Measurements from ENCODE around the gene TMEM115.

TMEM115 gene

GRCh38 chr3:50331364-50331907 lies 27.9 kb downstream of the TMEM115 start:
- no peak overlapping the region for H3K27ac ChIP-seq (ENCODE audit: low read length)
- H3K9ac ChIP-seq (ENCODE audit: low read length in 2 of 2) = no peak overlapping the region
- H3K4me3 ChIP-seq (ENCODE audit: low read length in 2 of 2) = no peak overlapping the region
- peaks cover 30 to 32% of the 10 kb centered on the region in 2 donors for H3K36me3 ChIP-seq (ENCODE audit: control insufficient read depth in 2 of 2, insufficient read depth in 2 of 2, low read length in 2 of 2)
- peaks cover 45% of the 10 kb centered on the region for H3K4me1 ChIP-seq (ENCODE audit: control insufficient read depth, insufficient read depth, low read length)
- H3K9me3 ChIP-seq (ENCODE audit: control insufficient read depth in 2 of 2, low read length in 2 of 2) = no peaks in the 10 kb centered on the region
- H3K27me3 ChIP-seq (ENCODE audit: control insufficient read depth in 1 of 2, insufficient read depth in 2 of 2, low read length in 2 of 2) = no peaks in the 10 kb centered on the region

GRCh38 chr3:50330330-50330729 lies 29.0 kb downstream of the TMEM115 start:
- no peak overlapping the region for H3K4me3 ChIP-seq (ENCODE audit: low read length in 2 of 2)
- no peak overlapping the region for H3K27ac ChIP-seq (ENCODE audit: low read length)
- H3K9me3 ChIP-seq (ENCODE audit: control insufficient read depth in 2 of 2, low read length in 2 of 2) = no peaks in the 10 kb centered on the region
- peaks cover 34% of the 10 kb centered on the region for H3K4me1 ChIP-seq (ENCODE audit: control insufficient read depth, insufficient read depth, low read length)
- H3K9ac ChIP-seq (ENCODE audit: low read length in 2 of 2) = no peak overlapping the region
- H3K27me3 ChIP-seq (ENCODE audit: control insufficient read depth in 1 of 2, insufficient read depth in 2 of 2, low read length in 2 of 2) = no peaks in the 10 kb centered on the region
- peaks cover 39 to 41% of the 10 kb centered on the region in 2 donors for H3K36me3 ChIP-seq (ENCODE audit: control insufficient read depth in 2 of 2, insufficient read depth in 2 of 2, low read length in 2 of 2)

DNA sequence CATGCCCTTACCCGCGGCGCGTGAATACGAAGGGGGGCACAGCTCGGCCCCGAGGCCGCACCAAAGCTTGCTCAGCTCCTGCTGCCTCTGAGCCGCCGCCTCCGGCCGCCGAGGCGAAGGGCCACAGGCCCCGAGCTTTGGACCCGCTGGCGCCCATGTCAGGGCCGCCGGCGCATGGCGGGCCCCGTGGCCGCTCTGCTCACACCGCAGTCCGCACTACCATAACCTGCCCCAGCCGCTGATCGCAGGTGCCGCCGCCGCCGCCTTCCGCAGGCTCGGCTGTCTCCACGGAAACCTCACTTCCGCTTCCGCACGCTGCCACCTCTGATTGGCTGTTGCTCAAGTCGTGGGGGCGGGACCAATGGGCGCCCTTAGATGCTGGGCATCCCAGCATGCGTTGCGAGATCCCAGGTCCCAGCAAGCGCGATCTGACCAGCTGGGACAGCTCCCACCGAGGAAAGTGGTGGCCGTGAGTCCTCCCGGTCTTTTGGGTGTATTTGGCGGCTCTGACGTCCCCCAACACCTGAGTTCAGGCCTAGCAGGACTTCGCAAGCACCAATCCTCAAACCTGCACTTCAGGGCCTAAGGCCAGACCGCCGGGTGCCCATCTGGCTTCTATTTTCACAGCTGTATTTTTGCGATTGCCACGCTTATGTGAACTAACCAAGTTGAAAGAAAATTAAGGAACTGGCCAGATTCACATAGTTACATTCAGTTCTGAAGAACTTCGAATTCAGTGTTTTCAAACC lies 31.2 kb downstream of the TMEM115 start, which contains the start of gene TUSC2:
Gene TUSC2, minus strand, starts transcription at position 281 of the 749 bp plus-strand sequence. Its CDS starts 124 bp downstream, at position 157.
- Histone ChIP-seq H3K4me1 (ENCODE audit: control insufficient read depth, insufficient read depth, low read length) (peaks cover 29% of the 10 kb centered on the region), H3K27ac (ENCODE audit: low read length) (peak within 1 kb of the TSS; percentile 81), H3K9me3 (ENCODE audit: control insufficient read depth in 2 of 2, low read length in 2 of 2) (no peaks in the 10 kb centered on the region), H3K9ac (ENCODE audit: low read length in 2 of 2) (peak within 1 kb of the TSS; percentile 90 to 93), H3K36me3 (ENCODE audit: control insufficient read depth in 2 of 2, insufficient read depth in 2 of 2, low read length in 2 of 2) (peaks cover 36 to 38% of the 10 kb centered on the region in 2 donors), H3K27me3 (ENCODE audit: control insufficient read depth in 1 of 2, insufficient read depth in 2 of 2, low read length in 2 of 2) (no peaks in the 10 kb centered on the region), H3K4me3 (ENCODE audit: low read length in 2 of 2) (peak within 1 kb of the TSS; percentile 90 to 92)

DNA sequence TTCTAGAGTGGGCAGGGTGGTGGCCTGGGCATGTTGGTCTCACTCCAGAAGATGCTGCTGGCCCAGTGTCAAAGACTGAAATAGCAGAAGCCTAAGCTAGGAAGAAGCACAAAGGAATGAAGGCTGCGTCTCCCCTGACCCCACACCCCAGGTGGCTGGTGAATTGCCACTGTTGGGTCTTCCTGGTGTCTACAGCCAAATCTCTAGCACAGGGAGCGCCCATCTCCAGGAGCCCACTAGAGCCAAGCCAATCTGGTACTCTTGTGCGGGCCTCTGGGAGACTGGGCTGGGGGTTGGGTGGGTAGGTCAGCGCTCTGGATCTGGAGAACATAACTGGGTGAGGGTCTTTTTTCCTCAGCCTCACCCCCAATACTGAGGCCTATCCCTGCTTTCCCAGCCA lies 32.2 kb downstream of the TMEM115 start:
- H3K4me1 ChIP-seq (ENCODE audit: control insufficient read depth, insufficient read depth, low read length) = peaks cover 36% of the 10 kb centered on the region

DNA sequence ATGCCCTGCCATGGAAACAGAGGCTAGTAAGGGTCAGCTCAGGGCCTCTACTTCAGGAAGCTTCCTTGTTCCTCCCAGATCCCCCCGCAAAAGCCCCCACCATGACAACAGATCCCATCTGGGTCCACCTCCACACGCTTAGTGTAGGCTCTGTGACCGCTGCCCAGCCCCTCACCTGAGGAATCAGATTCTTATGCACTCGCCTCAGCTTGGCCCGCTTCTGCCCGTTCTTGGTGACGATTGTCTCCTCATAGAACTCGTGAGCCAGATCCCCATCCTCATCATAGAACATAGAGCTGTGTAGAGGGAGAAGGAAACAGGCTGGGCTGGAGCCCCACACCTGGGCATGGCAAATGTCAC lies 33.2 kb downstream of the TMEM115 start:
- peaks cover 38% of the 10 kb centered on the region for H3K4me1 ChIP-seq (ENCODE audit: control insufficient read depth, insufficient read depth, low read length)
- no peak overlapping the region for H3K4me3 ChIP-seq (ENCODE audit: low read length in 2 of 2)
- no peaks in the 10 kb centered on the region for H3K27me3 ChIP-seq (ENCODE audit: control insufficient read depth in 1 of 2, insufficient read depth in 2 of 2, low read length in 2 of 2)
- H3K36me3 ChIP-seq (ENCODE audit: control insufficient read depth in 2 of 2, insufficient read depth in 2 of 2, low read length in 2 of 2) = peaks cover 25 to 28% of the 10 kb centered on the region in 2 donors
- no peaks in the 10 kb centered on the region for H3K9me3 ChIP-seq (ENCODE audit: control insufficient read depth in 2 of 2, low read length in 2 of 2)
- H3K9ac ChIP-seq (ENCODE audit: low read length in 2 of 2) = no peak overlapping the region
- no peak overlapping the region for H3K27ac ChIP-seq (ENCODE audit: low read length)

More for the DNA sequence above, 32.2 kb downstream of the TMEM115 start:
- no peaks in the 10 kb centered on the region for H3K27me3 ChIP-seq (ENCODE audit: control insufficient read depth in 1 of 2, insufficient read depth in 2 of 2, low read length in 2 of 2)
- no peaks in the 10 kb centered on the region for H3K9me3 ChIP-seq (ENCODE audit: control insufficient read depth in 2 of 2, low read length in 2 of 2)
- peak overlapping the region; percentile 81 for H3K27ac ChIP-seq (ENCODE audit: low read length)
- peaks cover 34 to 36% of the 10 kb centered on the region in 2 donors for H3K36me3 ChIP-seq (ENCODE audit: control insufficient read depth in 2 of 2, insufficient read depth in 2 of 2, low read length in 2 of 2)
- peak overlapping the region; percentile 90 to 92 for H3K4me3 ChIP-seq (ENCODE audit: low read length in 2 of 2)
- peak overlapping the region; percentile 90 to 93 for H3K9ac ChIP-seq (ENCODE audit: low read length in 2 of 2)

GRCh38 chr3:50325497-50326181 lies 33.7 kb downstream of the TMEM115 start:
- H3K27me3 ChIP-seq (ENCODE audit: control insufficient read depth in 1 of 2, insufficient read depth in 2 of 2, low read length in 2 of 2) = no peaks in the 10 kb centered on the region
- peaks cover 39% of the 10 kb centered on the region for H3K4me1 ChIP-seq (ENCODE audit: control insufficient read depth, insufficient read depth, low read length)
- no peak overlapping the region for H3K4me3 ChIP-seq (ENCODE audit: low read length in 2 of 2)
- H3K9me3 ChIP-seq (ENCODE audit: control insufficient read depth in 2 of 2, low read length in 2 of 2) = no peaks in the 10 kb centered on the region
- no peak overlapping the region for H3K27ac ChIP-seq (ENCODE audit: low read length)
- H3K9ac ChIP-seq (ENCODE audit: low read length in 2 of 2) = no peak overlapping the region
- H3K36me3 ChIP-seq (ENCODE audit: control insufficient read depth in 2 of 2, insufficient read depth in 2 of 2, low read length in 2 of 2) = peaks cover 20 to 23% of the 10 kb centered on the region in 2 donors

GRCh38 chr3:50325113-50325480 lies 34.2 kb downstream of the TMEM115 start:
- no peaks in the 10 kb centered on the region for H3K27me3 ChIP-seq (ENCODE audit: control insufficient read depth in 1 of 2, insufficient read depth in 2 of 2, low read length in 2 of 2)
- H3K36me3 ChIP-seq (ENCODE audit: control insufficient read depth in 2 of 2, insufficient read depth in 2 of 2, low read length in 2 of 2) = peaks cover 14 to 18% of the 10 kb centered on the region in 2 donors
- H3K9me3 ChIP-seq (ENCODE audit: control insufficient read depth in 2 of 2, low read length in 2 of 2) = no peaks in the 10 kb centered on the region
- H3K4me3 ChIP-seq (ENCODE audit: low read length in 2 of 2) = no peak overlapping the region
- no peak overlapping the region for H3K9ac ChIP-seq (ENCODE audit: low read length in 2 of 2)
- H3K27ac ChIP-seq (ENCODE audit: low read length) = no peak overlapping the region
- peaks cover 44% of the 10 kb centered on the region for H3K4me1 ChIP-seq (ENCODE audit: control insufficient read depth, insufficient read depth, low read length)

- Histone ChIP-seq H3K27me3 (ENCODE audit: control insufficient read depth in 1 of 2, insufficient read depth in 2 of 2, low read length in 2 of 2) (no peaks in the 10 kb centered on the region), H3K4me1 (ENCODE audit: control insufficient read depth, insufficient read depth, low read length) (peaks cover 50% of the 10 kb centered on the region), H3K36me3 (ENCODE audit: control insufficient read depth in 2 of 2, insufficient read depth in 2 of 2, low read length in 2 of 2) (peaks cover 12% of the 10 kb centered on the region in 2 donors), H3K27ac (ENCODE audit: low read length) (peak overlapping the region; percentile 94), H3K9ac (ENCODE audit: low read length in 2 of 2) (peak overlapping the region in 1 of 2 donors; percentile 29), H3K4me3 (ENCODE audit: low read length in 2 of 2) (no peak overlapping the region), H3K9me3 (ENCODE audit: control insufficient read depth in 2 of 2, low read length in 2 of 2) (no peaks in the 10 kb centered on the region)
These were observed 34.8 kb downstream of the TMEM115 start for GRCh38 chr3:50324351-50325112.

DNA sequence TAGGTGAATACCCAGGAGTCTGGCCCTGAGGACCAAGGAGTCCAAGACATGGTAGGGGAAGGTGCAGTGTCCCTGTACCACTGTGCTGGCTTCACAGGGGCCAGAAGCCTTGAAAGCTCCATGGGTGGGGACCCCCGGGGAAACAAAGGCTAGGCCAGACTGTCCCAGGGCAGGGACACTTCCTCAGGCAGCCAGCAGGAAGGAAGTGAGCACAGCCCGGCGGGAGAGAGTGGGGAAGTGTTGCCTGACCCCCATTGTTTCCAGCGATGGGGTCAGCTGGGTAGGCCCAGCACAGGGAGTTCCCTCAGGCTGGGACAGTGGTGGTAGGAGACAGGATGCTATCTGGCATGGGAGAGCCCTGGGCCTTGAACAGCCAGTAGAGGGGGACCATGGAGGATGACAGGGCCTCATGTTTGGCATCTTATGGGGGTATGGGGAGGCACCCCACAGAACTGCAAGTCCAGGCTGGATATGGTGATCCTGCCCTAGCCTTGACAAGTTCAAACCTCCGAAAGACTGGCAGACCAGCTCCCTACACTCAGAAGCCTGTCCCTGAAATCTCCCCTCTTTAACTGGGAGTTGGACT lies 35.6 kb downstream of the TMEM115 start:
- Histone ChIP-seq H3K4me3 (ENCODE audit: low read length in 2 of 2) (peak overlapping the region in 1 of 2 donors; percentile 8), H3K9ac (ENCODE audit: low read length in 2 of 2) (no peak overlapping the region), H3K27ac (ENCODE audit: low read length) (peak overlapping the region; percentile 94)

GRCh38 chr3:50323092-50323600 lies 36.2 kb downstream of the TMEM115 start:
- peak overlapping the region; percentile 13 to 45 for H3K9ac ChIP-seq (ENCODE audit: low read length in 2 of 2)

More for the DNA sequence above, 35.6 kb downstream of the TMEM115 start:
- peaks cover 10 to 15% of the 10 kb centered on the region in 2 donors for H3K36me3 ChIP-seq (ENCODE audit: control insufficient read depth in 2 of 2, insufficient read depth in 2 of 2, low read length in 2 of 2)
- H3K27me3 ChIP-seq (ENCODE audit: control insufficient read depth in 1 of 2, insufficient read depth in 2 of 2, low read length in 2 of 2) = no peaks in the 10 kb centered on the region
- H3K4me1 ChIP-seq (ENCODE audit: control insufficient read depth, insufficient read depth, low read length) = peaks cover 56% of the 10 kb centered on the region
- no peaks in the 10 kb centered on the region for H3K9me3 ChIP-seq (ENCODE audit: control insufficient read depth in 2 of 2, low read length in 2 of 2)

More at GRCh38 chr3:50323092-50323600, 36.2 kb downstream of the TMEM115 start:
- H3K36me3 ChIP-seq (ENCODE audit: control insufficient read depth in 2 of 2, insufficient read depth in 2 of 2, low read length in 2 of 2) = peaks cover 16 to 21% of the 10 kb centered on the region in 2 donors
- H3K27me3 ChIP-seq (ENCODE audit: control insufficient read depth in 1 of 2, insufficient read depth in 2 of 2, low read length in 2 of 2) = no peaks in the 10 kb centered on the region
- peak overlapping the region in 1 of 2 donors; percentile 8 for H3K4me3 ChIP-seq (ENCODE audit: low read length in 2 of 2)
- no peaks in the 10 kb centered on the region for H3K9me3 ChIP-seq (ENCODE audit: control insufficient read depth in 2 of 2, low read length in 2 of 2)
- H3K4me1 ChIP-seq (ENCODE audit: control insufficient read depth, insufficient read depth, low read length) = peaks cover 56% of the 10 kb centered on the region
- H3K27ac ChIP-seq (ENCODE audit: low read length) = peak overlapping the region; percentile 94

Data from stomach smooth muscle (tissue), 2 donors.